Activated CD4-positive, alpha-beta T cell treated with anti-CD3 and anti-CD28 coated beads, Interleukin-2, Interleukin-4, amounts not matched to agents 100 ng/mL and 50 ng/mL, durations not matched to agents 16 hours and 8 hours (primary cell): ENCODE results near the gene SETBP1.

Experiments used
- DNase-seq: peaks from one replicate; pipeline ENCODE4 v3.0.0-alpha.2; 2020; ENCODE audit warnings: low spot score

Gene SETBP1

DNA sequence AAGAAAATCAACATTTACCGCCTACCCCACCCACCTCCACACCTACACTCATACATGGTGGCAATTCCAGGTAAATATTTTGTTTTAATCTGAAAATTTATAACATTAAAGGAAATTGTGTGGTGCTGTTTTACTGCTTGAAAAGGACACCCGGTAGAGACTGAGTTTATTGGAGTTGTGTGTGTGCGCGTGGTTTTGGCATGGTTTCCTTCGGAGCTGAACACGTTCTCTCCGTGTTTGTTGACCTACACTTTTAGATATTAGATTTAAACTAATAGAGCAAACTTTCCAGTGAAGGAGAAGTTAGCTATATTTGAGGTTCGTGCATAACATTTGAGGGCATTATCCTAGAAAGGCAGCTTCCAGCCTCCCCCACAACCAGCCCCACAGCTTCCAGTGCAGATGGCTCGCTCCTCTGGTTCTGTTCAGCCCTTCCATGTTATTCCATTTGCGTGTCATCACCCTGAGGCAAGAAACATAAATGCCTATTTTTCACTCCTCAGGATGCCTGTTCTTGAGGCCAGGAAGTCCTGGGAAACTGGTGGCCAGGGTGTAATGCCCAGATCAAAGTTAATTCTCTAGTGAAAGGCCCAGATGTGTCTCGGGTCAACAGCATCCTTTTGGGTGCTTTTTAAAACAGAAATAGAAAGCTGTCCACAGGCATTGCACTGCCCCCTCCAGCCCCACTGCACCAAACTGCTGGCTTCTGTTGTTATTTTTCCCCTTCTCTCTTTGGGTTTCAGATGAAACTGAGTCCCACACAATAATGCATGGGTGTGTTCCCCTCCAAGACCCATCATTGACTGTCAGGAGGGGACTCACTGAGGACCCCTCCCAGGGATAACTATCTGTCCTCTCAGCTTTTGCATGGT is 190.2 kb downstream of the SETBP1 start:
- no peak for DNase-seq

DNA sequence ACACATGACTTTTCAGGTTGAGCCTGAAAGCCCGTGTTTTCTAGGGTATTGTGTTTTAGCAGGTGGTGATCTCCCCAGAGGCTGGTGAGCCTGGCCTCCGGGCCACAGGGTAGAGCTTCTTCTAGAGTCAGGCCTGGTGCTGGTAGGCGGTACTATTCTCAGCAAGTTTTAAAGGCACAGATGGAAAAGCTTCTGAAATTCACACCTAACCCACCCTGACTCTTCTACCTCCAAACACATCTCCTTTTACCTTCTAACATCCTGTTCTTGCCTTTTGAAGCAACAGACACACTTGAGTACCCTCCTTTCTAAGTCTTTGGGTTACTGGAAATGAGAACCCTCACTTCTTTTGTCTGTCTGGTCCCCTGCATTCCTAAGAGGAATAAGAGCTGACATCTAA is 191.1 kb downstream of the SETBP1 start:
- DNase-seq, result no peak

DNA sequence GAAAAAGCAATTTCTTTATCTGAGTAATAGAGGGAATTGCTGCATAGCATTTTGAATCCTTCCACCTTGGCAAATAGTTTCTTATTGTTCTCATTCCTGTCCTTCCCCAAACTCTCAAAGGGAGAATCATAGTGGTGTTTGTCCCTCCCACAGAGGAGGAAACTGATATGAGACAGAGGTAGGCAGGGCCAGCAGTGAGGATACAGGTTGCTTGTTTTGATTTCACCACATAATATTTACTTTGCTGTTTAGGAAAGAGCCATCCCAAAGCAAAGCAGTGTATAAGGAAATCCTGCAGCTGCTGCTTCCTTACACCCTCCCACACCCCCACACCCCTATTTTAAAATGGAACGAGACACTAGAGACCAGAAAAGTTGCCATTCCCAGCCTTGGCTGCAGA is 195.3 kb downstream of the SETBP1 start:
- no peak for DNase-seq

DNA sequence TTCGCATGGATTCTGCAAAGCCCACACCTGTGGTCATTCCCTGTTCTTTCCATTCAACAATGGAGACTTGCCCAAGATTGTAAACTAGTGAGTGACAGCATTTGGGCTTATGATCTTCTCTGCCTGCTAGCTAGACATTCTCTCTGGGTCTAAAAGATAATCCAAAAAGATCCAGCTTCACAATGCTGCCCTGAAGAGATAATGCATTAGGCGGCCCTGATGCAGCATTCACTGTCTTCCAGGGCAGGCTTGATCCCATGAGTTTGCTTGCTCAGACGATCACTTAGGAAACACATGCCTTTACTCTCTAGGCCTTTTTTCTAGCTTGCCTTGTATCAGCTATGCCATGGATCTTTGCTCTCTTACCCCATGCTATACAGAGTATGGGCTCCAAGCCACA is 196.1 kb downstream of the SETBP1 start:
- no peak for DNase-seq

DNA sequence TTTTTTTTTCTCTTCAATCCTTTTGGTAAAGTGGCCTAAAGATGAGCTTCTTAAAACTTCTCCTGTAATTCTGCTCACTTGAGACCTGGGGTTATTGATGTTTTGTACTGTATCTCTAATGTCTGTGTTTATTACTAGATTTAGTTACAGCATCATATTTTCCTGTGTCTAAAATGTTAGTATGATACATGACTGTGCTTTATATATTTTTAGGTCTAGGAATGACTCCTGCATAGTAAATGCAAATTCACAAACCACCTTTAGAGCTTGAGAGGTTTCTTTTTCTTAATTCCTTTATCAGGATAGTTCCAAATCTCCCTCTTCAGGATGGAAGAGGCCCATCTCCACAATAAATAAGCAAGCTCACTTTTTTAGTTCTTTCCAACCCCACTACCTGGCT is 197.6 kb downstream of the SETBP1 start:
- no peak for DNase-seq

- DNase-seq, result no peak
Measured at GRCh38 chr18:44880170-44880569, 199.5 kb downstream of the SETBP1 start.

- DNase-seq, result no peak
Measured at GRCh38 chr18:44881461-44882162, 200.9 kb downstream of the SETBP1 start.

- no peak for DNase-seq
Measured at GRCh38 chr18:44882163-44882868, 201.6 kb downstream of the SETBP1 start.

GRCh38 chr18:44883671-44884070 is 203.0 kb downstream of the SETBP1 start:
- no peak for DNase-seq

DNA sequence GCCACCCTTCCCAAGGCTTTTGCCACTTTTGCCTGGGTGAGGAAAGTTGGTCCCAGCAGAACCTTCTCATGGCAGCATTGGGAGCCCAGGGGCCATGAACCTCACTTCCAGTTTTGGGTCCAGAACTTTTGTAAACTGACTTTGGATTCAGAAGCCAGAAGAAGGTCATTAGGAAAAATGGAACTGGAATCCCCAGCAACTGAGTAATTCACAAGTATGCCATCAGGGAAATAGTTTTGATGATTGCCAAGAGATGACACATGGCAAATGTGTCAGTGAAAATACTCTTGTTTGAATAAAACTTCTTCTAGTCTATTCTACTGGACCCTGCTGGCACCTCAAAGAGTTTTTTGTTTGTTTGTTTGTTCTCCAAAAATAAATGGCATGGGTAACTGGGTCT is 203.7 kb downstream of the SETBP1 start:
- no peak for DNase-seq

DNA sequence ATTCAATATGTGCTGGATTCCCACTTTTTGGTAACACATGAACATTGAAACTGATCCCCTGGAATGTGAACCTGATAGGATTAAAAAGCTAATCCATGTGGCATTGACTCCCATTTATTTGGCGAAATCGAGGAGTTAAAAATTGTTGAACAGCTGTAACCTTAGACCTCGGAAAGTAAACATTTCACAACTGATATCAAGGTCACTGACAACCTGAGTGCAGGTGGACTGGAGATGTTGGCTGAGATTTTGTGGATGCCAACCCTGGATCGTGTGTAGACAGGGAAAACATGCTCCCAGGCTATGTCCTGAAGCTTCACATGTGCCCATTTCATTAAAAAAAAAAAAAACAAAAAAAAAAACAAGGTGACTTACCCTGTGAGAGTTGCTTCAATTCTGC is 204.8 kb downstream of the SETBP1 start:
- no peak for DNase-seq

GRCh38 chr18:44887227-44887631 is 206.5 kb downstream of the SETBP1 start:
- peak; percentile 68 for DNase-seq

GRCh38 chr18:44889111-44889510 is 208.4 kb downstream of the SETBP1 start:
- DNase-seq, result no peak

GRCh38 chr18:44893045-44893706 is 212.5 kb downstream of the SETBP1 start:
- peak; percentile 15 for DNase-seq

GRCh38 chr18:44893966-44894365 is 213.3 kb downstream of the SETBP1 start:
- no peak for DNase-seq

DNA sequence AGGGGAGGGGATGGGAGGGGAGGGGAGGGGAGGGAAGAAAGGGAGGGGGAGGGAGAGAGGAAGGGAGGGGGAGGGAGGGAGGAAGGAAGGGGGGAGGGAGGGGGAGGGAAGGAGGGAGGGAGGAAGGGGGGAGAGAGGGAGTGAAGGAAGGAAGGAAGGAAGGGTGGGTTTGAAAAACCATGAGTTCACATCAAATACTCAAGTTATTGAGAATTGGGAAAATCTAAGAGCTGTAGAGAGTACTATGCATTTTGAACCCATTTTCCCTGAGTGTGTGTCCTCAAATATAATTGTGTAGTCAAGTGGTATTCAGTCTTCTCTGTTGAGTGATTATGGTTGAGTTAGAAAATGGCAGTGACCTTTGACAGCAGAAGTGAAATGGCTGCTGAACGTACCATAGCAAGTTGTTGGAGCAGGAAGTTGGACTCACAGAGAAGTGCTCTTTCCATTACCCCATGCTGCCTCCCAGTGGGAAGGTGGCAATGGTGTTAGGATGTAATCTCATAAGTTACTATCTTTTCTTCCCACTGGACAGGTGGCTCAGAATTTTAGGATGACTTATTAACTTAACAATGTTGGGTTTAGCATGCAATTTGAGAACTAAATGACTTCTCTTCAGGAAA is 214.6 kb downstream of the SETBP1 start:
- DNase-seq, result peak; percentile 49

- no peak for DNase-seq
Measured at GRCh38 chr18:44896846-44897245, 216.2 kb downstream of the SETBP1 start.

GRCh38 chr18:44897411-44897810 is 216.7 kb downstream of the SETBP1 start:
- DNase-seq, result no peak

- DNase-seq, result no peak
Measured at GRCh38 chr18:44897816-44898215, 217.1 kb downstream of the SETBP1 start.

DNA sequence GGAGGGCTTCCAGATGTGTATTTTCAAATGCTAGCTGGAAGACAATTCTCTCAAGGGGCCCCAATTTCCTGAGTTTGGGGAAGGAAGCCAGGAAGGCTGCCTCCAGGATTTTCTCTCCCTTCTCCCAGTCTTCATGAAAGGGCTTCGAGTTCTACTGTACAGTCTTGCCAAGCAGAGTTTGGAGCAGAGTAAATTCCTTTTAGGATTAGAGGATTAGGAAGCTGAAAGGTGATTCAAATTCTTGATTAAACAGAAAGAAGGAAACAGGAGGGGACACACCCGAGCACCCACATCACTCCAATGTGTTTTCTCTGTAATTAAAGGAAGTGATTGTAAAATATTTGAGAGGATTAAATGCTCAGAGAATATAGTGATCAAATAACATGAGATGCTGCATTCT is 217.8 kb downstream of the SETBP1 start:
- DNase-seq, result no peak

- DNase-seq, result no peak
Measured at GRCh38 chr18:44899832-44900231, 219.1 kb downstream of the SETBP1 start.

DNA sequence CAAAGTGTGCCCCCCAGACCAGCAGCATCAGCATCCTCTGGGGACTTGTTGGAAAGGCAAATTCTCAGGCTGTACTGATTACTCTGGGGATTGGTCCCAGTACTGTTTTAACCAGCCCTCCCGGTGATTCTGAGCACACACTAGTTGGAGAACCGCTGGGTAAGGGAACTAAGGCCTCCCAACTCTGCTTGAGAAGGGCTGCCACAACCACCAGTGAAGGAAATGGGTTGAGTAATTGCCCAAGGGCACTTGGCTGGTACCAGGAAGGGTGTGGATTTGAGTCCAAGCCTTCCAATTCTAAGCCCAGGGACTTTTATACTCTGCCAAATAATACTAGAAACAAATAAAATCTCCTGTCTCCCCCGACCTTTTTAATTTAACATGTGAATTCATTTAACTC is 219.9 kb downstream of the SETBP1 start:
- no peak for DNase-seq
